T-cell (primary cell): ENCODE results near the gene CCDC137. TPM values are rescaled to one million over a fixed set of nuclear protein-coding genes. Genes with fewer than 3 reads are reported as not detected.

Experiments
- ATAC-seq, 4 experiments: fragments of 200-7000 bp in 3 of 4; fragments of 150-1000 bp in 1 of 4; cut with Tn5 transposase; replicated peaks in 1 of 4; 1 replicate in 3 of 4; 2 replicates in 1 of 4; pipeline ENCODE4 v1.10.0; 2021; ENCODE audit warnings: moderate library complexity in 3 of 4, mild to moderate bottlenecking in 2 of 4, moderate number of reproducible peaks in 1 of 4
- CTCF ChIA-PET, 2 donors: fragments of 300-600 bp; sonication (Branson Sonifier 250); formaldehyde crosslinking; loops; one replicate each; lab custom pipeline; 2022; ENCODE audit warnings: antibody characterized with exemption in 2 of 2; lab: Charles Lee
- POLR2A ChIA-PET, 2 donors: fragments of 300-600 bp; sonication (Branson Sonifier 250); formaldehyde crosslinking; loops; one replicate each; lab custom pipeline; 2022; ENCODE audit warnings: antibody characterized with exemption in 2 of 2; lab: Charles Lee
- DNase-seq, 35 experiments: peaks; one replicate each; pipeline versions ENCODE4 v3.0.0 to v3.0.0-alpha.2; 2013 to 2023
- H3K27ac ChIP-seq: one replicate; pipeline ENCODE4 v1.5.1; 2013; ENCODE audit warnings: low read length
- H3K27me3 ChIP-seq, 2 experiments: replicated peaks in 1 of 2; 1 replicate in 1 of 2; 2 replicates in 1 of 2; pipeline versions ENCODE4 v1.6.1 to v1.7.0; 2013; ENCODE audit warnings: low read length in 1 of 2, mixed read lengths in 1 of 2; ENCODE audit not compliant: control insufficient read depth in 2 of 2, insufficient read depth in 2 of 2; ENCODE audit errors: extremely low read depth in 1 of 2
- H3K36me3 ChIP-seq, 2 donors: 1 replicate in 1 of 2; 2 replicates in 1 of 2; pipeline versions ENCODE4 v1.6.1 to v1.7.0; 2013; ENCODE audit warnings: low read length in 1 of 2; ENCODE audit not compliant: control insufficient read depth in 2 of 2, insufficient read depth in 1 of 2; ENCODE audit errors: extremely low read depth in 1 of 2
- H3K4me1 ChIP-seq, 2 experiments: 1 replicate in 1 of 2; 2 replicates in 1 of 2; pipeline versions ENCODE4 v1.6.1 to v1.7.0; 2013; ENCODE audit warnings: low read length in 2 of 2, mixed read lengths in 1 of 2; ENCODE audit not compliant: insufficient read depth in 2 of 2, control insufficient read depth in 1 of 2; ENCODE audit errors: extremely low read depth in 1 of 2
- H3K4me3 ChIP-seq, 2 donors: 1 replicate in 1 of 2; 2 replicates in 1 of 2; pipeline versions ENCODE4 v1.5.1 to v1.7.0; 2013; ENCODE audit warnings: mild to moderate bottlenecking in 2 of 2, low read length in 1 of 2, moderate library complexity in 1 of 2; ENCODE audit not compliant: control insufficient read depth in 1 of 2; ENCODE audit errors: extremely low read depth in 1 of 2
- H3K9me3 ChIP-seq: 2 replicates; pipeline ENCODE4 v1.7.0; 2013
- H3K27ac Mint-ChIP-seq, 2 donors: one replicate each; pipeline ENCODE4 v1.8.0; 2020 to 2021; ENCODE audit warnings: mild to moderate bottlenecking in 2 of 2, mixed read lengths in 2 of 2
- H3K27me3 Mint-ChIP-seq, 2 donors: one replicate each; pipeline ENCODE4 v1.8.0; 2021 to 2022; ENCODE audit warnings: mixed read lengths in 2 of 2
- H3K36me3 Mint-ChIP-seq: one replicate; pipeline ENCODE4 v1.8.0; 2021; ENCODE audit warnings: mixed read lengths
- H3K4me1 Mint-ChIP-seq, 3 donors: one replicate each; pipeline ENCODE4 v1.8.0; 2020 to 2022; ENCODE audit warnings: mixed read lengths in 3 of 3, mild to moderate bottlenecking in 1 of 3
- H3K4me3 Mint-ChIP-seq, 3 donors: one replicate each; pipeline ENCODE4 v1.8.0; 2020 to 2022; ENCODE audit warnings: mild to moderate bottlenecking in 3 of 3, mixed read lengths in 3 of 3, moderate library complexity in 3 of 3
- H3K9me3 Mint-ChIP-seq, 3 donors: one replicate each; pipeline ENCODE4 v1.8.0; 2020 to 2022; ENCODE audit warnings: mixed read lengths in 3 of 3
- WGBS: methylation state at CpG from one replicate; pipeline ENCODE4 v1.1.5; 2013; ENCODE audit warnings: missing lambda C conversion rate; ENCODE audit not compliant: insufficient coverage; 5-methylcytosine and 5-hydroxymethylcytosine counted together
- total RNA-seq, 35 experiments: library from RNA in 6 of 35; stranded (reverse) in 6 of 35; fragments of 120-200 nt in 1 of 35; gene quantifications; one replicate each; pipeline versions ENCODE4 v1.2.1 to v1.2.4 and lab custom pipeline; 2013 to 2026

CCDC137 gene
- total RNA-seq, 5 donors from 2014 or later (not counting 1 experiment from before 2014, with no cell fraction given), result 15.9 to 33.9 (median 30.0) TPM

- peak in 14 of 35 experiments; percentile 21 to 55 (median 30) for DNase-seq
- WGBS, result 28% methylated on average over 22 of the region's 30 CpGs
- peaks cover 5% of the 10 kb centered on the region for H3K36me3 Mint-ChIP-seq
These were observed 1.1 kb upstream of the CCDC137 start for GRCh38 chr17:81665205-81666091.

GRCh38 chr17:81666092-81666341 lies 520 bp upstream of the CCDC137 start:
- Mint-ChIP-seq H3K4me3 (peak overlapping the region; percentile 81 to 90 (median 85)), H3K27me3 (no peaks in the 10 kb centered on the region), H3K9me3 (no peaks in the 10 kb centered on the region), H3K27ac (peak overlapping the region; percentile 90 to 92), H3K4me1 (peaks cover 38 to 52% (median 41%) of the 10 kb centered on the region in 3 donors), H3K36me3 (peaks cover 5% of the 10 kb centered on the region)
- Histone ChIP-seq H3K4me1 (peaks cover 35 to 62% of the 10 kb centered on the region in 2 experiments), H3K9me3 (no peaks in the 10 kb centered on the region), H3K27ac (peak overlapping the region; percentile 61), H3K36me3 (peaks cover 4 to 32% of the 10 kb centered on the region in 2 donors), H3K4me3 (peak overlapping the region; percentile 69 to 83), H3K27me3 (no peaks in the 10 kb centered on the region)
- WGBS, result under 1% methylated on average over 14 of the region's 16 CpGs
- DNase-seq (peak in 6 of 35 experiments; percentile 13 to 49 (median 24)), ATAC-seq (peak; percentile 9 to 43 (median 40))
- CTCF ChIA-PET, result no interaction called here
- POLR2A ChIA-PET, result interaction anchor here (0.5 to 0.6 kb wide), 2 partner anchors 475 to 615 kb away, joined by 3 to 5 read pairs; no protein-coding TSS in a partner anchor

More at GRCh38 chr17:81665205-81666091, 1.1 kb upstream of the CCDC137 start:
- Histone ChIP-seq H3K4me3 (peak overlapping the region; percentile 69 to 83), H3K27ac (peak overlapping the region; percentile 61), H3K4me1 (peaks cover 35 to 62% of the 10 kb centered on the region in 2 experiments), H3K27me3 (no peaks in the 10 kb centered on the region), H3K36me3 (peaks cover 4 to 27% of the 10 kb centered on the region in 2 donors), H3K9me3 (no peaks in the 10 kb centered on the region)
- Mint-ChIP-seq H3K27me3 (no peaks in the 10 kb centered on the region), H3K4me1 (peaks cover 38 to 52% (median 41%) of the 10 kb centered on the region in 3 donors), H3K9me3 (no peaks in the 10 kb centered on the region), H3K27ac (peak overlapping the region; percentile 90 to 92), H3K4me3 (peak overlapping the region; percentile 81 to 90 (median 85))
- CTCF ChIA-PET, result no interaction called here
- POLR2A ChIA-PET, result interaction anchor here (0.5 to 0.6 kb wide), 3 partner anchors 160 to 615 kb away, joined by 3 to 13 read pairs (median 5); no protein-coding TSS in a partner anchor
- ATAC-seq, result peak in 3 of 4 experiments; percentile 2 to 8 (median 3)

DNA sequence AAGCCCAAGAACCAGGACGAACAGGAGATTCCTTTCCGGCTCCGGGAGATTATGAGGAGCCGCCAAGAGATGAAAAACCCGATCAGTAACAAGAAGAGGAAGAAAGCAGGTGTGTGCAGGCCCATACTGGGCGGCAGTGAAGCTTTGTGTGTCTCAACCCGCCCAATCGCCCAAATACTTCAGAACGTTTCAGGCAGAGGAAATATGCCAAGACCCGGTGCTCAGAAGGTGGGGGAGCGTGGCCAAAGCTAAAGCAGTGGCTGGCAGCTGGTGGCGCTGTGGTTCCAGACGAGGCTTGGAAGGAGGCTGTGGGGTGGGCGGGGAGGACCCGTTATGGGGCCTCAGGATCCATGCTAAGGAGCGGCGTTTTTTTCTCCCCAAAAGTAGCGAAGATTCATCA lies 1.2 kb downstream of the CCDC137 start:
- CTCF ChIA-PET, result no interaction called here
- H3K4me1 ChIP-seq, result peaks cover 23 to 54% of the 10 kb centered on the region in 2 experiments
- ATAC-seq, result no peak
- H3K4me3 ChIP-seq, result no peak overlapping the region
- Mint-ChIP-seq H3K36me3 (peaks cover 5% of the 10 kb centered on the region), H3K4me1 (peaks cover 34 to 42% (median 34%) of the 10 kb centered on the region in 3 donors), H3K27me3 (no peaks in the 10 kb centered on the region), H3K9me3 (no peaks in the 10 kb centered on the region), H3K4me3 (peak overlapping the region; percentile 81 to 90 (median 85)), H3K27ac (no peak overlapping the region)
- no peak for DNase-seq
- POLR2A ChIA-PET, result no interaction called here
- 81% methylated on average over 17 of the region's 18 CpGs for WGBS
- no peaks in the 10 kb centered on the region for H3K9me3 ChIP-seq
- H3K36me3 ChIP-seq, result peaks cover 15 to 48% of the 10 kb centered on the region in 2 donors
- H3K27me3 ChIP-seq, result no peaks in the 10 kb centered on the region
- H3K27ac ChIP-seq, result no peak overlapping the region

DNA sequence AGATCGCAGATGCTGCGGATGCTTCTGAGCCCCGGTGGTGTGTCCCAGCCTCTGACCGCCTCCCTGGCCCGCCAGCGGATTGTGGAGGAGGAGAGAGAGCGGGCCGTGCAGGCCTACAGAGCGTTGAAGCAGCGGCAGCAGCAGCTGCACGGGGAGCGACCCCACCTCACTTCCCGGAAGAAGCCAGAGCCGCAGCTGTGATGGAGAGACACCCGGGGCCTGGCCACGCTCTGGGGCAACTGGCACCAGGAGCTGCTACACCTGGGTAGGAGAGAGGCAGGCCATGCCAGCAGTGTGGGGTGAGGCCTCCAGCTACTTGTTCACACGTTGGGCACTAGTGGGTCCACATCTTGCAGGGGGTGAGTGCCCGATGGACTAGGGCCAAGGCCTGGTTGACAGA lies 6.0 kb downstream of the CCDC137 start:
- Mint-ChIP-seq H3K36me3 (peaks cover 5% of the 10 kb centered on the region), H3K4me3 (no peak overlapping the region), H3K27ac (no peak overlapping the region), H3K4me1 (peaks cover 16 to 21% (median 16%) of the 10 kb centered on the region in 3 donors), H3K27me3 (no peaks in the 10 kb centered on the region), H3K9me3 (no peaks in the 10 kb centered on the region)
- H3K4me3 ChIP-seq, result no peak overlapping the region
- 97% methylated on average over 8 of the region's 18 CpGs for WGBS
- H3K27ac ChIP-seq, result no peak overlapping the region
- POLR2A ChIA-PET, result no interaction called here
- CTCF ChIA-PET, result no interaction called here
- peaks cover 3 to 20% of the 10 kb centered on the region in 2 experiments for H3K4me1 ChIP-seq
- no peaks in the 10 kb centered on the region for H3K9me3 ChIP-seq
- DNase-seq, result no peak
- no peaks in the 10 kb centered on the region for H3K27me3 ChIP-seq
- H3K36me3 ChIP-seq, result peaks cover 16 to 51% of the 10 kb centered on the region in 2 donors
- ATAC-seq, result no peak

GRCh38 chr17:81672954-81673353 lies 6.4 kb downstream of the CCDC137 start:
- CTCF ChIA-PET, result no interaction called here
- Mint-ChIP-seq H3K36me3 (peaks cover under 1% of the 10 kb centered on the region), H3K4me3 (no peak overlapping the region), H3K27me3 (no peaks in the 10 kb centered on the region), H3K4me1 (peaks cover 12 to 16% (median 13%) of the 10 kb centered on the region in 3 donors), H3K27ac (no peak overlapping the region), H3K9me3 (no peaks in the 10 kb centered on the region)
- H3K27ac ChIP-seq, result no peak overlapping the region
- no peak overlapping the region for H3K4me3 ChIP-seq
- ATAC-seq (no peak), DNase-seq (no peak)
- 88% methylated on average over 6 of the region's 16 CpGs for WGBS
- H3K9me3 ChIP-seq, result no peaks in the 10 kb centered on the region
- H3K27me3 ChIP-seq, result no peaks in the 10 kb centered on the region
- peaks cover 16 to 51% of the 10 kb centered on the region in 2 donors for H3K36me3 ChIP-seq
- POLR2A ChIA-PET, result no interaction called here
- H3K4me1 ChIP-seq, result peaks cover 0 to 16% of the 10 kb centered on the region in 2 experiments

GRCh38 chr17:81673561-81674258 lies 7.2 kb downstream of the CCDC137 start:
- Mint-ChIP-seq H3K36me3 (no peaks in the 10 kb centered on the region), H3K4me3 (no peak overlapping the region), H3K27me3 (no peaks in the 10 kb centered on the region), H3K27ac (no peak overlapping the region), H3K9me3 (no peaks in the 10 kb centered on the region), H3K4me1 (peaks cover 6 to 8% (median 7%) of the 10 kb centered on the region in 3 donors)
- DNase-seq, result no peak
- CTCF ChIA-PET, result no interaction called here
- Histone ChIP-seq H3K4me1 (peaks cover 0 to 9% of the 10 kb centered on the region in 2 experiments), H3K27me3 (no peaks in the 10 kb centered on the region), H3K4me3 (no peak overlapping the region), H3K36me3 (peaks cover 16 to 46% of the 10 kb centered on the region in 2 donors), H3K27ac (no peak overlapping the region), H3K9me3 (no peaks in the 10 kb centered on the region)
- WGBS, result 83% methylated on average over 14 of the region's 18 CpGs
- POLR2A ChIA-PET, result no interaction called here
- ATAC-seq, result no peak
